Measurements from ENCODE around the gene ZBTB4.

GRCh38 chr17:7466318-7466638 is 13.2 kb downstream of the ZBTB4 start:
- TF ChIP-seq YY1 (IDR thresholded peaks at IDR 0.05; ENCODE audit: insufficient read depth, insufficient read length) (no peak), SUZ12 (IDR thresholded peaks at IDR 0.05; ENCODE audit: extremely low read depth, insufficient read depth, insufficient read length) (no peak)
